Natural killer cell (primary cell): Measurements from ENCODE around the gene SDHA. TPM values are rescaled to one million over a fixed set of nuclear protein-coding genes. Genes with fewer than 3 reads are reported as not detected.
A peak's percentile ranks its signal among the peaks of the same experiment; 100 is the strongest.
"Not testable (repeated sequence)": the region's sequence is repeated elsewhere in the genome, so short reads cannot be mapped to it uniquely, and the experiment has no call there.

Experiments used
- ATAC-seq, 3 donors: fragments of 150-1000 bp in 2 of 3; fragments of 200-7000 bp in 1 of 3; cut with Tn5 transposase; 1 replicate in 1 of 3; 2 replicates in 2 of 3; pipeline ENCODE4 v1.10.0; 2021; ENCODE audit warnings: mild to moderate bottlenecking in 2 of 3, moderate library complexity in 2 of 3
- DNase-seq, 2 donors: peaks; one replicate each; pipeline versions ENCODE4 v3.0.0 to v3.0.0-alpha.2; 2013 to 2021; ENCODE audit warnings: mixed read lengths in 1 of 2
- H3K27ac ChIP-seq: one replicate; pipeline ENCODE4 v1.5.1; 2013; ENCODE audit warnings: mild to moderate bottlenecking, low read length
- H3K27me3 ChIP-seq: one replicate; pipeline ENCODE4 v1.6.1; 2013; ENCODE audit warnings: low read length; ENCODE audit not compliant: control insufficient read depth, insufficient read depth
- H3K36me3 ChIP-seq: one replicate; pipeline ENCODE4 v1.6.1; 2013; ENCODE audit warnings: low read length; ENCODE audit not compliant: control insufficient read depth, insufficient read depth
- H3K4me1 ChIP-seq: one replicate; pipeline ENCODE4 v1.6.1; 2013; ENCODE audit warnings: low read length; ENCODE audit not compliant: control insufficient read depth, insufficient read depth
- H3K4me3 ChIP-seq: one replicate; pipeline ENCODE4 v1.5.1; 2013; ENCODE audit warnings: low read length
- H3K9me3 ChIP-seq: one replicate; pipeline ENCODE4 v1.6.1; 2013; ENCODE audit warnings: low read length; ENCODE audit not compliant: control insufficient read depth, insufficient read depth
- H3K27ac Mint-ChIP-seq, 2 donors: one replicate each; pipeline ENCODE4 v1.8.0; 2022; ENCODE audit warnings: mild to moderate bottlenecking in 2 of 2, mixed read lengths in 2 of 2, moderate library complexity in 1 of 2
- H3K27me3 Mint-ChIP-seq, 2 donors: one replicate each; pipeline ENCODE4 v1.8.0; 2022; ENCODE audit warnings: low read depth in 2 of 2, mixed read lengths in 2 of 2
- H3K36me3 Mint-ChIP-seq: one replicate; pipeline ENCODE4 v1.8.0; 2022; ENCODE audit warnings: mixed read lengths
- H3K4me1 Mint-ChIP-seq, 2 donors: one replicate each; pipeline ENCODE4 v1.8.0; 2022; ENCODE audit warnings: mixed read lengths in 2 of 2
- H3K4me3 Mint-ChIP-seq: one replicate; pipeline ENCODE4 v1.8.0; 2022; ENCODE audit warnings: mild to moderate bottlenecking, moderate library complexity, mixed read lengths
- H3K9me3 Mint-ChIP-seq, 2 donors: one replicate each; pipeline ENCODE4 v1.8.0; 2022; ENCODE audit warnings: mixed read lengths in 2 of 2
- CTCF ChIP-seq: fragments of 200-600 bp; IDR thresholded peaks from one replicate; pipeline ENCODE4 v1.8.0; 2022; ENCODE audit warnings: antibody characterized with exemption
- WGBS: methylation state at CpG from one replicate; pipeline ENCODE4 v1.1.7; 2013; ENCODE audit warnings: missing lambda C conversion rate; ENCODE audit not compliant: insufficient coverage; 5-methylcytosine and 5-hydroxymethylcytosine counted together
- intact Hi-C: fragments of 100-400 bp; cut with micrococcal nuclease; formaldehyde crosslinking; loops from one replicate; pipeline ENCODE4 v1.14.2; 2022
- total RNA-seq, 4 donors: library from RNA; stranded (reverse); fragments of 120-200 nt in 1 of 4; gene quantifications; one replicate each; pipeline versions ENCODE4 v1.2.3 to v1.2.4, GENCODE V29; 2013 to 2022

The SDHA gene
- 100 to 1,000 TPM; 173 to 183 (median 173) TPM for total RNA-seq
- total RNA-seq (2013) = 130 TPM

DNA sequence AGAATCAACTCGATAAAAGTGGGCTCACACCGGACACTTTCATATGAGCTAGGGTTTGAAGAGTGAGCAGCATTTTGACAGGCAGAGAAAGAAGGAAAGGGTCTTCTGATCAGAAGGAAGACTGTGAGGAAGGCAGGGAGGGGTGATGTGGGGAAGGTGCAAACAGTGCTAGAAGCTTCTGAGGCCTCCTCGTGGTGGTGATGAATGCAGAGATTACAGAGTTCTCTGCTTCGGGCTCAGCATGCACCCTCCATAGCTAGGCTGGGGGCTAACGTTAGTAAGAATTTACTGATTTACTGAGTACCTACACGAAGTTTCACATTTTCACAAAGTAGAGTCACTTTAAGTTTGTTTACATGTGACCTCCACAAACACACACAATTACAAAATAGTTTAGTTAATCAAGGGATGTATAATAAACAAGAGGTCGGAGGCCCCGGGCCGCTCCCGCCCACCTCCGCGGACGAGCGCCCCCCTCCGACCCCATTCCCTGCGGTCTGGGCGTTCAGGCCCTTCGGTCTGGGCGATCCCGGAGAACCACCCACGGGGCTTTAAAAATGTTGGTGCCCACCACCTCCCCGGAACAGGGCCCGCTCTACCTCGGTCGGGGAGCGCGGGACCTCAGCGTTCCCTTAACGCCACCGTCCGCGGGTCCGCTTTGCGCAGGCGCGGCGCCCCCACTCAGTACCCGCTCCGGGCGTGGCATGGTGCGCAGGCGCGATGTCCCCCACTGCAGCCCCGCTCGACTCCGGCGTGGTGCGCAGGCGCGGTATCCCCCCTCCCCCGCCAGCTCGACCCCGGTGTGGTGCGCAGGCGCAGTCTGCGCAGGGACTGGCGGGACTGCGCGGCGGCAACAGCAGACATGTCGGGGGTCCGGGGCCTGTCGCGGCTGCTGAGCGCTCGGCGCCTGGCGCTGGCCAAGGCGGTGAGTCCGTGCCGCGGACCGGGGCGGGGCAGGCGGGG lies at the start of gene SDHA, which contains the start of gene CCDC127:
SDHA (plus strand) TSS at position 827 of the 963 bp plus-strand sequence; CDS start at position 863, 36 bp downstream.
CCDC127 (minus strand) TSS at position 660 of the 963 bp plus-strand sequence. CDS start 1,304 bp downstream, outside the sequence.
- 1% methylated on average over 73 of the region's 75 CpGs for WGBS
- TF ChIP-seq CTCF = peak; percentile 26
- ATAC-seq (peak; percentile 77 to 90 (median 85)), DNase-seq (peak; percentile 97 to 100)
- H3K36me3 ChIP-seq, H3K9me3 ChIP-seq, H3K27me3 Mint-ChIP-seq, H3K36me3 Mint-ChIP-seq, H3K9me3 Mint-ChIP-seq, H3K27me3 ChIP-seq: not testable (repeated sequence)
- Histone ChIP-seq H3K4me3 (peak within 1 kb of the TSS; percentile 98), H3K4me1 (peaks cover 13% of the 10 kb centered on the region), H3K27ac (peak within 1 kb of the TSS; percentile 83)
- Mint-ChIP-seq H3K4me1 (peaks cover 51 to 56% of the 10 kb centered on the region in 2 donors), H3K4me3 (peak within 1 kb of the TSS; percentile 95), H3K27ac (peak within 1 kb of the TSS; percentile 95 to 96)
- intact Hi-C loops = loop anchor here (2.0 kb wide), 1 partner anchor 53 kb away; the partner anchor contains the start of gene PDCD6

- no peaks in the 10 kb centered on the region for H3K36me3 Mint-ChIP-seq
- Histone ChIP-seq H3K27me3 (no peaks in the 10 kb centered on the region), H3K4me3 (no peak overlapping the region), H3K36me3 (no peaks in the 10 kb centered on the region), H3K27ac (no peak overlapping the region), H3K9me3 (no peaks in the 10 kb centered on the region), H3K4me1 (no peaks in the 10 kb centered on the region)
- 85% methylated on average over 32 of the region's 32 CpGs for WGBS
- intact Hi-C loops = no loop called here
- no peaks in the 10 kb centered on the region for H3K9me3 Mint-ChIP-seq
- TF ChIP-seq CTCF = no peak
- no peak overlapping the region for H3K27ac Mint-ChIP-seq
- H3K4me1 Mint-ChIP-seq = no peaks in the 10 kb centered on the region
- H3K27me3 Mint-ChIP-seq = no peaks in the 10 kb centered on the region
- ATAC-seq (no peak), DNase-seq (no peak)
- no peak overlapping the region for H3K4me3 Mint-ChIP-seq
These were observed 48.9 kb upstream of the SDHA start for GRCh38 chr5:169071-169727.

GRCh38 chr5:169728-170094 lies 48.4 kb upstream of the SDHA start:
- intact Hi-C loops = no loop called here
- Histone ChIP-seq H3K9me3 (no peaks in the 10 kb centered on the region), H3K4me1 (no peaks in the 10 kb centered on the region), H3K36me3 (no peaks in the 10 kb centered on the region), H3K4me3 (no peak overlapping the region), H3K27ac (no peak overlapping the region), H3K27me3 (no peaks in the 10 kb centered on the region)
- H3K27ac Mint-ChIP-seq = no peak overlapping the region
- H3K9me3 Mint-ChIP-seq = no peaks in the 10 kb centered on the region
- no peaks in the 10 kb centered on the region for H3K27me3 Mint-ChIP-seq
- no peaks in the 10 kb centered on the region for H3K36me3 Mint-ChIP-seq
- no peaks in the 10 kb centered on the region for H3K4me1 Mint-ChIP-seq
- 91% methylated on average over 12 of the region's 12 CpGs for WGBS
- DNase-seq = no peak
- ATAC-seq = no peak
- no peak for TF ChIP-seq CTCF
- no peak overlapping the region for H3K4me3 Mint-ChIP-seq
